ENCODE results near the gene FOXK2. TPM values are rescaled to one million over a fixed set of nuclear protein-coding genes. Genes with fewer than 3 reads are reported as not detected.
"Not testable (repeated sequence)": the region's sequence is repeated elsewhere in the genome, so short reads cannot be mapped to it uniquely, and the experiment has no call there.

Gene FOXK2
- total and polyA plus RNA-seq, 2 of the 8 experiments (the other 6 are each of a cell fraction or from before 2014, with no cell fraction given), result 34.7 to 64.9 TPM

GRCh38 chr17:82574041-82574440, 54.5 kb downstream of the FOXK2 start (continued):
- TF ChIP-seq RXRA (IDR thresholded peaks at IDR 0.05; ENCODE audit: insufficient read depth, low read depth, low read length) (no peak), POU5F1 (IDR thresholded peaks at IDR 0.05; ENCODE audit: low read depth, low read length) (no peak), MAX (IDR thresholded peaks at IDR 0.05) (no peak)

GRCh38 chr17:82575581-82576221, 56.2 kb downstream of the FOXK2 start:
- H4K5ac ChIP-seq (ENCODE audit: insufficient read length, low read depth, low read length); H3K4ac ChIP-seq (replicated peaks; ENCODE audit: insufficient read length, low read depth, low read length); H3K23me2 ChIP-seq (ENCODE audit: low read depth, low read length); H2AK5ac ChIP-seq (ENCODE audit: low read depth, low read length); H3K9me3 ChIP-seq (ENCODE audit: insufficient read depth in 2 of 2, low read depth in 1 of 2, low read length in 1 of 2); H2BK5ac ChIP-seq (ENCODE audit: low read depth, low read length); H3K4me3 ChIP-seq (ENCODE audit: extremely low read depth in 1 of 4, insufficient read depth in 2 of 4, low read depth in 3 of 4, low read length in 4 of 4); H2BK12ac ChIP-seq (ENCODE audit: low read depth, low read length); H3K27ac ChIP-seq (ENCODE audit: low read depth, low read length); DNase-seq (ENCODE audit: low read depth in 1 of 2, low spot score in 2 of 2); H3K4me2 ChIP-seq (ENCODE audit: insufficient read depth in 1 of 2, low read depth in 2 of 2, low read length in 2 of 2); H3K14ac ChIP-seq (ENCODE audit: insufficient read length); H4K8ac ChIP-seq (ENCODE audit: extremely low read depth, insufficient read depth, low read length); CTCF ChIA-PET (ENCODE audit: partially characterized antibody); H3K9ac ChIP-seq (replicated peaks in 1 of 4; ENCODE audit: extremely low read depth in 1 of 4, low read depth in 3 of 4, low read length in 3 of 4); H3K23ac ChIP-seq (ENCODE audit: insufficient read length); H3K27me3 ChIP-seq (replicated peaks in 1 of 4; ENCODE audit: control insufficient read depth in 3 of 4, extremely low read depth in 1 of 4, insufficient read depth in 3 of 4, low read length in 3 of 4); H2AFZ ChIP-seq (ENCODE audit: low read length); H3K4me1 ChIP-seq (replicated peaks in 1 of 4; ENCODE audit: control insufficient read depth in 3 of 4, insufficient read depth in 4 of 4, low read length in 3 of 4); H4K91ac ChIP-seq (replicated peaks; ENCODE audit: insufficient read length, low read length); H2BK20ac ChIP-seq (ENCODE audit: low read length); FAIRE-seq; POLR2A ChIA-PET (ENCODE audit: partially characterized antibody); H2BK15ac ChIP-seq (ENCODE audit: low read length); H3K18ac ChIP-seq (ENCODE audit: extremely low read depth, low read length); H3K56ac ChIP-seq (replicated peaks; ENCODE audit: insufficient read length, low read depth, low read length); H2BK120ac ChIP-seq (replicated peaks; ENCODE audit: low read depth, low read length): not testable (repeated sequence)
- Histone ChIP-seq H4K20me1 (replicated peaks in 1 of 2; ENCODE audit: control insufficient read depth in 1 of 2, insufficient read depth in 2 of 2, low read length in 2 of 2) (peaks cover 10 to 12% of the 10 kb centered on the region in 2 experiments), H3K79me2 (ENCODE audit: control insufficient read depth in 1 of 2, insufficient read depth in 2 of 2, low read length in 2 of 2) (peaks cover 0 to 15% of the 10 kb centered on the region in 2 experiments; a peak in 2 of 4 replicates), H3K36me3 (ENCODE audit: control insufficient read depth in 2 of 4, insufficient read depth in 4 of 4, low read length in 3 of 4) (peaks cover 9 to 43% (median 28%) of the 10 kb centered on the region in 4 experiments; a peak in 7 of 8 replicates), H3K79me1 (ENCODE audit: low read depth, low read length) (peaks cover 10% of the 10 kb centered on the region)
- WGBS, 2 experiments (ENCODE audit: extremely low coverage in 1 of 2, insufficient coverage in 1 of 2, insufficient read length in 1 of 2, insufficient replicate concordance in 2 of 2, low coverage in 1 of 2, low lambda C conversion rate in 2 of 2, missing lambda C conversion rate in 1 of 2), result 86% methylated on average over 10 of the region's 52 CpGs; no CpG with 5 or more reads in 1 of the 2 experiments
